ENCODE data around the gene DHFR. TPM values are rescaled to one million over a fixed set of nuclear protein-coding genes. Genes with fewer than 3 reads are reported as not detected.
"Not testable (repeated sequence)": the region's sequence is repeated elsewhere in the genome, so short reads cannot be mapped to it uniquely, and the experiment has no call there.

The DHFR gene
- total RNA-seq, 1 donor from 2014 or later = 8.4 TPM

DNA sequence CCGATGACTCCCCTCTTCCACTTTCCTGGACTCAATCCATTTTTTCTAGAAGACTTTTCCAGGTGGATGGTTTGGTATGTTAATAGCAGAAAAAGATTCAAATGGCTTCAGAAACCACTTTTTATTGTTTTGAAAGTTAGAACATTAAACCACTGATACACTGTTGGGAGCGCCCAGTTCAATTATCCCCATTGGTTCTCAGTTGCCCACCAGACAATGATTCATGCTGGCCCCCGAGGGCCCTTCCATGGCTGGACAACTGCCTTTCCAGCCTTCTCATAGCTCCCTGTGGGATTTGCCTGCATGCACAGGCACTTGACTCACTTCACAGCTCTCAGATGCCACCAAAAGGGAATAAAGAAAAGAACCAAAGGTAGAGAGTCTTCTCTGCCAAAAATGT is 63.4 kb downstream of the DHFR start:
- Histone ChIP-seq H3K9me3 (replicated peaks) (no peaks in the 10 kb centered on the region), H3K27me3 (ENCODE audit: low read depth) (no peaks in the 10 kb centered on the region), H3K4me3 (no peak overlapping the region), H3K27ac (replicated peaks) (no peak overlapping the region), H3K36me3 (no peaks in the 10 kb centered on the region), H3K4me1 (no peaks in the 10 kb centered on the region)
- intact Hi-C loops (cut with micrococcal nuclease) = no loop called here
- DNase-seq = no peak
- TF ChIP-seq, protein P1, sequence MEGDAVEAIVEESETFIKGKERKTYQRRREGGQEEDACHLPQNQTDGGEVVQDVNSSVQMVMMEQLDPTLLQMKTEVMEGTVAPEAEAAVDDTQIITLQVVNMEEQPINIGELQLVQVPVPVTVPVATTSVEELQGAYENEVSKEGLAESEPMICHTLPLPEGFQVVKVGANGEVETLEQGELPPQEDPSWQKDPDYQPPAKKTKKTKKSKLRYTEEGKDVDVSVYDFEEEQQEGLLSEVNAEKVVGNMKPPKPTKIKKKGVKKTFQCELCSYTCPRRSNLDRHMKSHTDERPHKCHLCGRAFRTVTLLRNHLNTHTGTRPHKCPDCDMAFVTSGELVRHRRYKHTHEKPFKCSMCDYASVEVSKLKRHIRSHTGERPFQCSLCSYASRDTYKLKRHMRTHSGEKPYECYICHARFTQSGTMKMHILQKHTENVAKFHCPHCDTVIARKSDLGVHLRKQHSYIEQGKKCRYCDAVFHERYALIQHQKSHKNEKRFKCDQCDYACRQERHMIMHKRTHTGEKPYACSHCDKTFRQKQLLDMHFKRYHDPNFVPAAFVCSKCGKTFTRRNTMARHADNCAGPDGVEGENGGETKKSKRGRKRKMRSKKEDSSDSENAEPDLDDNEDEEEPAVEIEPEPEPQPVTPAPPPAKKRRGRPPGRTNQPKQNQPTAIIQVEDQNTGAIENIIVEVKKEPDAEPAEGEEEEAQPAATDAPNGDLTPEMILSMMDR (IDR thresholded peaks at IDR 0.05; ENCODE audit: borderline replicate concordance) = no peak

DNA sequence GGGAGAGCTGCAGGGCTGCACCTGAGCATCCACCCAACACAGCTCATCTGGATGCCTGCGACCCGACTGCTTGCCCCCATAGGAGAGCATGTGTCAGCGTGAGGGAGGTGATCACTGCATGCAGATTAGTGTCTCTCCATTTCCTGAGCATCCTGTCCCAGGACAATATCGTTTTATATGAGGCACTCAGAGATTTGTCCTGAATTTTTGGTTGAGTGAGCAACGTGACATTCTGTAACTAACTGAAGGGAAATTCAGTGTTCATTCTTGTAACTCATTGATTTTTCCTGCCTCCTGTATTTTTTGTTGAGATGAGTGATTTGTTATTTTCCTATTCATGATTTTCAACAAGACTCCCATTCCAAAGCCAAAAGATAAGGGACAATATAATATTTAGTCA is 64.0 kb downstream of the DHFR start:
- Histone ChIP-seq H3K9me3 (replicated peaks) (no peaks in the 10 kb centered on the region), H3K36me3 (no peaks in the 10 kb centered on the region), H3K4me3 (no peak overlapping the region), H3K4me1 (no peaks in the 10 kb centered on the region), H3K27me3 (ENCODE audit: low read depth) (no peaks in the 10 kb centered on the region), H3K27ac (replicated peaks) (no peak overlapping the region)
- intact Hi-C loops (cut with micrococcal nuclease) = no loop called here
- DNase-seq = no peak
- TF ChIP-seq, protein P1 (IDR thresholded peaks at IDR 0.05; ENCODE audit: borderline replicate concordance) = no peak

DNA sequence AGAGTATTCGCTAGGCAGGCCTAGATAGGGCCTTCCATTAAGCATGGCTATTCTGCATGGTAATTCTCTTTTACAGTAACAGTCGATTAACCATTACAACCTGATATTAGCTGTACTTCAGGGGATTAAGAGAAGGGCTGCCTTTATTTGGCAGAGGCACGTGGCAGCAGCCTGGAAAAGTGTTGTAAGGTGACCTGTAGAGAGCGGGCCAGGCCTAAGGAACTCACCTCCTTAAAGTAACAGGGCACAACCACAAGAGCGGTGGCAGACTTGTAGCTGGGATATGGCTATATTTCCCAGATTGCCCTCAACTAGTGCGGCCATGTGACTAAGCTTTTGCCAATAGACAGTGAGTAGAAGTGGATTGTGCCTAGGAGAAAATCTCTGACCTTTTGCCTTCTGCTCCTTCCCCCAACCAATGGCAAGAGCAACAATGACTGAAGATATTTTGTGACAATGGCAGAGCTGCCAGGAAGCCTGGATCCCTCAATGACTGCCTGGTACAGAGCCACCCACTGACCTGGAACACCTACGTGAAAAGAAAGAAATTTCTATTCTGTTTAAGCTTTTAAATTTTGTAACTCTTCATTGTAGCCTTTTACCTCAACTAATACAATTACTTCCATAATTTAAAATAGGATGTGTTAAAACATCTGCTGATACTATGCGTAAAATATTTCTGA is 65.8 kb downstream of the DHFR start:
- intact Hi-C loops (cut with micrococcal nuclease) = no loop called here
- Histone ChIP-seq H3K27me3 (ENCODE audit: low read depth) (no peaks in the 10 kb centered on the region), H3K9me3 (replicated peaks) (no peaks in the 10 kb centered on the region), H3K4me1 (no peaks in the 10 kb centered on the region), H3K36me3 (no peaks in the 10 kb centered on the region), H3K4me3 (no peak overlapping the region), H3K27ac (replicated peaks) (no peak overlapping the region)
- TF ChIP-seq, protein P1 (IDR thresholded peaks at IDR 0.05; ENCODE audit: borderline replicate concordance) = no peak
- DNase-seq = no peak

DNA sequence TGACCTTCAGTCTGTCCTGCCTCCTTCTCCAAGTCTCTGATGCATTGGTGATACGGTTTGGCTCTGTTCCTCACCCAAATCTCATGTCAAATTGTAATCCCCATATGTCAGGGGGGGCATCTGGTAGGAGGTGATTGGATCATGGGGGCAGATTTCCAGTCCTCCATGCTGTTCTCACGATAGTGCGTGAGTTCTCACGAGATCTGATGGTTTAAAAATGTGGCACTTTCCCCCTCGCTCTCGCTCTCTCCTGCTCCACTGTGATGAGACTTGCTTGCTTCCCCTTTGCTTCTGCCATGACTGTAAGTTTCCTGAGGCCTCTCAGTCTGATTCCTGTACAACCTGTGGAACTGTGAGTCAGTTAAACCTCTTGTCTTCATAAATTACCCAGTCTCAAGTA is 70.0 kb downstream of the DHFR start:
- TF ChIP-seq, protein P1 (IDR thresholded peaks at IDR 0.05; ENCODE audit: borderline replicate concordance) = no peak
- DNase-seq = no peak
- no peak overlapping the region for H3K27ac ChIP-seq (replicated peaks)
- no peak overlapping the region for H3K4me3 ChIP-seq
- intact Hi-C loops (cut with micrococcal nuclease) = no loop called here
- H3K27me3 ChIP-seq (ENCODE audit: low read depth) = no peaks in the 10 kb centered on the region
- H3K9me3 ChIP-seq (replicated peaks) = peaks cover 6% of the 10 kb centered on the region
- H3K36me3 ChIP-seq = no peaks in the 10 kb centered on the region
- H3K4me1 ChIP-seq = no peaks in the 10 kb centered on the region

DNA sequence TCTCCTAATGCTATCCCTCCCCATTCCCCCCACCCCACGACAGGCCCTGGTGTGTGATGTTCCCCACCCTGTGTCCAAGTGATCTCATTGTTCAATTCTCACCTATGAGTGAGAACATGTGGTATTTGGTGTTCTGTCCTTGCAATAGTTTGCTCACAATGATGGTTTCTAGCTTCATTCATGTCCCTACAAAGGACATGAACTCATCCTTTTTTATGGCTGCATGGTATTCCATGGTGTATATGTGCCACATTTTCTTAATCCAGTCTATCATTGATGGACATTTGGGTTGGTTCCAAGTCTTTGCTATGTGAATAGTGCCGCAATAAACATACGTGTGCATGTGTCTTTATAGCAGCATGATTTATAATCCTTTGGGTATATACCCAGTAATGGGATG is 74.5 kb downstream of the DHFR start:
- H3K4me3 ChIP-seq; DNase-seq; H3K9me3 ChIP-seq (replicated peaks); H3K4me1 ChIP-seq; H3K36me3 ChIP-seq; H3K27ac ChIP-seq (replicated peaks); intact Hi-C loops (cut with micrococcal nuclease): not testable (repeated sequence)
- H3K27me3 ChIP-seq (ENCODE audit: low read depth) = peaks cover 29% of the 10 kb centered on the region

DNA sequence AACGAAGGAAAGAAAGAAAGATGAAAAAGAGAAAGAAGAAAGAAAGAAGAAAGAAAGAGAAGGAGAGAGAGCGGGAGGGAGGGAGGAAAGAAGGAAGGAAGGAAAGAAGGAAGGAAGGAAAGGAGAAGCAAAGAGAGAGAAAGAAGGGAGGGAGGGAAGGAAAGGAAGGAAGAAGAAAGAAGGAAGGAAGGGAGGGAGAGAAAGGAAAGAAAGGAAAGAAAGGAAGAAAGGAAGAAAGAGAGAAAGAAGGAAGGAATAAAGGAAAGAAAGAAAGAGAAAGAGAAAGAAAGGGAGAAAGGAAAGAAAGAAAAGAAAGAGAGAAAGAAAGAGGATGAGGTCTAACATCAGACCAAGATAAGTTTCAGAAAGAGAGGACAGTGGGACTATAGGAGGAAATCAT is 75.7 kb downstream of the DHFR start:
- peaks cover 42% of the 10 kb centered on the region for H3K27me3 ChIP-seq (ENCODE audit: low read depth)
- H3K27ac ChIP-seq (replicated peaks) = no peak overlapping the region
- peaks cover 6% of the 10 kb centered on the region for H3K9me3 ChIP-seq (replicated peaks)
- H3K36me3 ChIP-seq = no peaks in the 10 kb centered on the region
- intact Hi-C loops (cut with micrococcal nuclease) = no loop called here
- no peak for DNase-seq
- no peak overlapping the region for H3K4me3 ChIP-seq
- TF ChIP-seq, protein P1 (IDR thresholded peaks at IDR 0.05; ENCODE audit: borderline replicate concordance) = no peak
- H3K4me1 ChIP-seq = no peaks in the 10 kb centered on the region

Measured in left ventricle myocardium inferior (tissue), 1 donor.